Iris pigment epithelial cell (primary cell): ENCODE measurements around the gene HCFC1.
A peak's percentile ranks its signal among the peaks of the same experiment; 100 is the strongest.

Experiments used
- DNase-seq: peaks from one replicate; pipeline ENCODE4 v3.0.0-alpha.2; 2011; ENCODE audit warnings: low read depth

The HCFC1 gene

GRCh38 chrX:153956044-153956907, 15.3 kb downstream of the HCFC1 start:
- DNase-seq, result no peak

- no peak for DNase-seq
Observed at GRCh38 chrX:153955228-153955732, 16.3 kb downstream of the HCFC1 start.

GRCh38 chrX:153954558-153955227, 16.9 kb downstream of the HCFC1 start:
- no peak for DNase-seq

GRCh38 chrX:153953892-153954557, 17.6 kb downstream of the HCFC1 start:
- no peak for DNase-seq

DNA sequence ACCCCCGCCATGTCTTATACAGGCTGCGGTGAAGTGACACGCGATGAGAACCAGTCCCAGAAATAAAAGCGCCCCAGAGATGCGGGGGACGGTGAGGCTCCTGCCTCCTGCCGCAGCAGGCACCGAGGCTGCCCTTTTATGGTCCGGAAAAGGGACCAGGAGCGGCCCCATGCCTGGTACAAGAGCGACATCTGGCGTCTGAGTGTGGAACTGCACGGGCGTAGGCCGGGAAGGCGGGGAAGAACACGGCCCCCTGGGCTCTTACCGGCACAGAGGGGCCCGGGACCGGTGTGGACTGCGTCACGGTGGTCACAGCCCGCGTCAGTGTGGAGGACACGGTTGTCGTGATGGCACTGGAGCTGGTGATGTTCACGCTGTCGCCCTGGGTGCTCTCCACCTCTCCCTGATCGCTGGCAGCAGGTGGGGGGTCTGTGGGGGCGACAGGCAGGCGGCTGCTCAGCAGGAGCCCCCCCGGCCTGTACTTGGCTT, 18.2 kb downstream of the HCFC1 start:
- DNase-seq, result peak; percentile 34

DNA sequence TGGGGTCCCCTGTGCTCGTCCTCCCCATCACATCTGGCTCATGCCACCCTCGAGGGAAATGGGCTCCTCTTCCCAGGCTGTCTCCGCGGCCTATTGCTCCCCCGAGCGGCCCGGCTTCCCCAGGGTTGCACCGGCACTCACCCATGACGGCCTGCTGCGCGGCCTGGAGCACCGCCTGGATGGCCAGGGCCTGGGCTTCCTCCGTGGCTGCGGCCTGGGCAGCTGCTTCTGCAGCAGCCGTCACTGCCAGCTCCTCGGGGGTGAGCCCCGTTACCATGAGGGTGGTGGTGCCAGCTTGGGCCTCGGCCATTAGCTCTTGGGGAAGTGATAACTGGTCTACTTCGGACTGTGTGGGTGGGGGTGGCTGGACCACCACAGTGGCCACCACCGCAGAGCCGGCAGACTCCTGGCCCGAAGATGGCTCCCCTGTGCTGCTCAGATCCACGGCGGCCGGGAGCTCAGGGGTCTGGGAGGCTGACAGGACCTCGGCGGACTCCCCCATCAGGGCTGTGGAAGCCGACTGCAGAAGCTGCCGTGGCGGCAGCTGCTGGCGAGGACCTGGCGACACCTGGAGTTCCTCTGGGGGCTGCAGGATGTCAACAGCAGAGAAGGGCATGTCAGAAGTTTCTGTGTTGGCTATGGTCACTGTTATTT, 19.1 kb downstream of the HCFC1 start:
- DNase-seq, result no peak

DNA sequence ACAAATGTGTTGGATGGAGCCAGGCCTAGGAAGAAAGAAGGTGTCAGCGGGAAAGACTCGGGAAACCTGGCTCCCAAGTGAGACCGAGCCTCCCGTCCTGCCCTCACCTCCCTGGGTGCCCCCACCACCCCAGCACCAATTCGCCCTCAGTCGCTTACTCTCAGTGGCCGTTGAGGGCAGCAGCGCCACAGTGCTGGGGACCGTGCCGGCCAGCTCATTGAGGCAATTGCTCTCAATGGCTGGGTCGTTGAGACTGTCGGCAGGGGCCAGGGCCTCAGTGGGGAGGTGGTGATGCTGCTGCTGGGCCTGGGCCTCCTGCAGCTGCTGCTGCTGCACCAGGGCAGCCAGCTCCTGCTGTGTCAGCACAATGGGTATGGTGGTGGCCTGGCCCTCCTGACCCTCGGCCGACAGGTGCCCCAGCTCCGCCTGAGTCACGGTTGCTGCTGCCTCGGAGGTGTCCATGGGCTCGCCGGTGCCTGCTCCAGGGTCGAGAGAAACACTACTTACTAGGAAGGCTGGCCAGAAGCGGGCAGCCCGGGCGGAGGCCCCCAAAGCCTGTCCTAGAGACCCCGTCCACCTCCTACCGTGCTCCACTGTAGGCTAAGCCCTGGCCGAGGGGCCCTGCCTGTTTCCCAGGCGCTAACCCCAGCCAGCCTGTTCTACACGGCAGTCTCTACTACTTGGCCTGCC, 19.8 kb downstream of the HCFC1 start:
- no peak for DNase-seq

GRCh38 chrX:153950127-153950526, 21.5 kb downstream of the HCFC1 start:
- DNase-seq, result no peak

GRCh38 chrX:153948847-153949805, 22.5 kb downstream of the HCFC1 start:
- no peak for DNase-seq

DNA sequence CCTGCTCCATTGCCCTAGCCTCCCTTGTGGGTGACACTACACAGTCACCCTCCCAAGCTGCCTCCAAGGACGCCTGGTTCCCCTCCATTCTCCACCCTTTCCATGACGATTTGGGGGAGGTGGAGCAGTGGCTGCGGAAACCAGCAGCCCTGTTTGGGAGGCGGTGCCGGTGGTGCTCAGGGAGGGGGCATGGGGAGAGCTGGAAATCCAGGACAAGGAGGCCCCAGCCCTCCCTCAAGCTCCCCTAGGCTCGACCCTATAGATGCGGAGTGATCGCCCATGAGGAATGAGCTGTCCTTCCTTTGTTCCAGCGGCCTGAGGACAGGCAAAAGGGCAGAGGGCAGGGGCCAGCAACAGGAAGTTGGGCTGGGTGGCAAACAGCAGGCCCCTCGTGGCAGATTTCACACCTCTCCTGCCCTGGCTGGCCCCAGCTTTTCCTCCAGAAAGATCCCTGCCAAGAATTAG, 23.6 kb downstream of the HCFC1 start:
- no peak for DNase-seq

GRCh38 chrX:153947009-153947769, 24.4 kb downstream of the HCFC1 start:
- DNase-seq, result peak; percentile 75

DNA sequence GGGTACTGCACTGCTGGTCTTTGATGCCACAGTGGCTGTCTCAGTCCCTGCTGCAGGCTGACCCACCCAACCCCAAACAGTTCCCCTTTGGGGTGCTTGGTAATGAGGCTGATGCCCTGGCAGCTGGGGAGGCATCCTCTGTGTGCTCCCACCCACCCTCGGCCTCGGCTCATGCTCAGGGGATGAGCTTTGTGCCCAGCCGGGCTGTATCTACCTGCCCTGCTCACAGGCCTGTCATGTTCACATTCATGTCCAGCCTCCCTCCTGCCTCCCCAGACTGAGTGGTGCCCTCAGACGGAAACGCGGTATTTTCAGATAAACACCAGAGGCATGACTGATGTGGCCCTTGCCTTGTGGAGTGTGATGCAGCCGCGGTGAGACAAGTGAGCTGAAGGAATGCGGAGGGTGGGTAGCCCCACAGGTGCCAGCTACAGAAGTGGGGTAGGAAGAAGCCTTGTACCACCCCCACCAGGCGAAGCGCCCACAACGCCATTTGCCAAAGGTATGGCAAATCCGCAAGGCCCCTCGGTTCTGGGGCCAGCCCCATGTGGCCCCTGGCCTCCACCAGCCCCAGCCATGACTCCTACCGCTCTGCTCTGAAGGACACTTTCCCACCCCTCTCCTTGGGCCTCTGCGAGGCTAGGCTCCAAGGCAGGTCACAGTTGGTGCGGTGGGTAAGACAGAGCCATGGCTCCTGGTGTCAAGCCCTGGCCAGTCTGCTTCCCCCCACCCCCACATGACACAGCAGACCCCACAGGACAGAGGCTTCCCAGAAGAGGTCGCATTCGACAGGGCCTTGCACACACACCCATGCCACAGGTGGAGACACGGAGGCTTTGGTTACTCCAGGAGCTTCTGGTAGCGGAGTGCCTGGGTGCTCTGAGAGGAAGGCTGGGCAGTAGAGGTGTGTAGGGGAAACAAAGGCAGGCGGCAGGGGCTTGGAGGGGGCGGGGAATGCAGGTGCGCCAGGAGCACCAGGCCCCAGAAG, 25.4 kb downstream of the HCFC1 start:
- no peak for DNase-seq

- DNase-seq, result no peak
Observed at GRCh38 chrX:153944800-153945150, 26.8 kb downstream of the HCFC1 start.

DNA sequence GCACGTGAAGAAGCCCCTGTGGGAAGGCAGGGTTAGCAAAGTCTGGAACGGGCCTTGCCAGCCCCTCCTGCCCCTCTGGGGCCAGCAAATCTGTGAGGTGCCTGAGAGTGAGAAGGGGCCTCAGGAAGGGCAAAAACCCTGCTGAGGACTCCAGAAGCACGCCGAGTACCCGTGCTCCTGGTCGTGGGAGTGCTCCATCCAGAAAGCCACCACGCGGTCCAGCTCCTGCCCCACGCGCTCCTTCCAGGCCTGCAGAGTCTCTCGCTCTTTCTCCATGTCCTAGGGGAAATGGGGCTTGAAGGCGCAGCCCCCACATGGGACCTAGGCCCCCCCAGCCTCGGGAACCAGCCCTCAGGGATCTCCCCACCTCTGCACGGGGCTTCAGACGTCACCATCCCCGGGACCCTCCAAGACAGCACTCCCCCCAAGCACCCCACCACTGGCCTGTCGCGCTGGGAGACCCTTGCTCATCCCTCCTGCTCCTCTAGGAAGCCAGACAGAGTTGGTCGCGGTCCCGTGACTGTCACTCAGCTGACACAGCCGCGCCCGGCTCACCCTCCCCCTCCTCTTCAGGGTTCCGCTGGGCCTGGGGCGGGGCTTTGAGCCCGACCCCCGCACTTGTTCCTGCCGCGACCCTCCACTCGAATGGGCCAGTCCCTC, 27.3 kb downstream of the HCFC1 start, which contains the start of gene RENBP:
RENBP (minus strand) TSS at position 504 of the 660 bp plus-strand sequence; CDS start at position 471, 33 bp downstream.
- no peak for DNase-seq

GRCh38 chrX:153941336-153942252, 30.0 kb downstream of the HCFC1 start:
- no peak for DNase-seq

DNA sequence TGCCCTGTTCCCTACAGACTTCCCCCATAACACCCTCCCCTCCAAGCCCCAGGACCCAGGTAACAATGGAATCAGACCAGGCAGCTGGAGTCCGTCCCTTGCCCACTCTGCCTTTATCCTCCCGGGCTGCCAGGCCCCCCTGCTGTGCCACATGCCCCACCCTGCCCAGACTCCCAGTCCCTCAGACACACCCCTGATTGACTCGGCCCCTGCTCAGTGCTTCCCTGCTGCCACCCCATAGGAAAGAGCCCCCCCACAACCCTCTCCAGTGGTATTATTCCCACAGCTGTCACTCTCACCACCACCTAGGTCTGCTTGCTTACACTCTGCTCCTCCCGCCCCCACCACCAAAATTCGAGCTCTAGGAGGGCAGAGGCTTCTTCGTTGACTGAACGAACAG, 32.0 kb downstream of the HCFC1 start:
- no peak for DNase-seq
